MM.1S (cell line): ENCODE results near the gene DEPDC5.

Experiments used
- CTCF ChIP-seq: fragments of 300-600 bp; sonication (generic); IDR thresholded peaks from 2 replicates; pipeline ENCODE4 v1.5.1; 2016; ENCODE audit warnings: antibody characterized with exemption, low read length, mixed read lengths
- EZH2 ChIP-seq: fragments of 300-600 bp; sonication (generic); optimal IDR thresholded peaks from 2 replicates; pipeline ENCODE3; 2017; ENCODE audit warnings: low read depth, mild to moderate bottlenecking, antibody characterized with exemption, low read length, mixed read lengths
- EZH2phosphoT487 ChIP-seq: fragments of 300-600 bp; sonication (generic); IDR thresholded peaks from 2 replicates; pipeline ENCODE4 v1.6.1; 2018; ENCODE audit warnings: antibody characterized with exemption, low read length

GRCh38 chr22:31818481-31819392 lies 64.9 kb downstream of the DEPDC5 start:
- TF ChIP-seq CTCF: no peak
- no peak for TF ChIP-seq EZH2
- TF ChIP-seq EZH2phosphoT487: no peak
